Activated B cell treated with CpG ODN at 0.5 μM for 24 hours (primary cell): ENCODE measurements around the gene DPH7. TPM values are rescaled to one million over a fixed set of nuclear protein-coding genes. Genes with fewer than 3 reads are reported as not detected.
"Not testable (repeated sequence)": the region's sequence is repeated elsewhere in the genome, so short reads cannot be mapped to it uniquely, and the experiment has no call there.

Experiments
- ATAC-seq: fragments of 200-7000 bp; cut with Tn5 transposase; one replicate; pipeline ENCODE4 v1.10.0; 2021; ENCODE audit warnings: low read depth, mild to moderate bottlenecking, moderate library complexity
- CTCF ChIA-PET: fragments of 350-600 bp; sonication (Branson Sonifier 250); formaldehyde crosslinking; loops from one replicate; lab custom pipeline; 2021; ENCODE audit warnings: antibody characterized with exemption; lab: Charles Lee
- POLR2A ChIA-PET: fragments of 350-600 bp; sonication (Branson Sonifier 250); formaldehyde crosslinking; loops from one replicate; lab custom pipeline; 2021; ENCODE audit warnings: antibody characterized with exemption; lab: Charles Lee
- DNase-seq: peaks from one replicate; pipeline ENCODE4 v3.0.0; 2022
- H3K27ac Mint-ChIP-seq: one replicate; pipeline ENCODE4 v1.8.0; 2020; ENCODE audit warnings: mixed read lengths
- H3K27me3 Mint-ChIP-seq: one replicate; pipeline ENCODE4 v1.8.0; 2021; ENCODE audit warnings: mixed read lengths
- H3K36me3 Mint-ChIP-seq: one replicate; pipeline ENCODE4 v1.8.0; 2021; ENCODE audit warnings: low read depth, mixed read lengths
- H3K4me1 Mint-ChIP-seq: one replicate; pipeline ENCODE4 v1.8.0; 2021; ENCODE audit warnings: mixed read lengths
- H3K4me3 Mint-ChIP-seq: one replicate; pipeline ENCODE4 v1.8.0; 2020; ENCODE audit warnings: mild to moderate bottlenecking, mixed read lengths
- H3K9me3 Mint-ChIP-seq: one replicate; pipeline ENCODE4 v1.8.0; 2020; ENCODE audit warnings: mixed read lengths
- intact Hi-C: fragments of 100-400 bp; cut with micrococcal nuclease; formaldehyde crosslinking; loops from one replicate; pipeline ENCODE4 v1.15.1; 2024
- total RNA-seq: library from RNA; stranded (reverse); gene quantifications from 2 replicates; pipeline ENCODE4 v1.2.3, GENCODE V29; 2022
- TF ChIP-seq, protein P1 (sequence below): fragments of 200-600 bp; IDR thresholded peaks from one replicate; pipeline ENCODE4 v1.8.0; 2022; ENCODE audit warnings: antibody characterized with exemption, mild to moderate bottlenecking

Gene DPH7
- total RNA-seq, 1 donor from 2014 or later = 43.0 TPM

- peak; percentile 85 for ATAC-seq
- Mint-ChIP-seq H3K36me3 (peaks cover 28% of the 10 kb centered on the region), H3K9me3 (no peaks in the 10 kb centered on the region), H3K4me1 (peaks cover 39% of the 10 kb centered on the region), H3K4me3 (peak within 1 kb of the TSS; percentile 83), H3K27ac (peak within 1 kb of the TSS; percentile 79), H3K27me3 (no peaks in the 10 kb centered on the region)
- peak; percentile 83 for DNase-seq
- TF ChIP-seq, protein P1, sequence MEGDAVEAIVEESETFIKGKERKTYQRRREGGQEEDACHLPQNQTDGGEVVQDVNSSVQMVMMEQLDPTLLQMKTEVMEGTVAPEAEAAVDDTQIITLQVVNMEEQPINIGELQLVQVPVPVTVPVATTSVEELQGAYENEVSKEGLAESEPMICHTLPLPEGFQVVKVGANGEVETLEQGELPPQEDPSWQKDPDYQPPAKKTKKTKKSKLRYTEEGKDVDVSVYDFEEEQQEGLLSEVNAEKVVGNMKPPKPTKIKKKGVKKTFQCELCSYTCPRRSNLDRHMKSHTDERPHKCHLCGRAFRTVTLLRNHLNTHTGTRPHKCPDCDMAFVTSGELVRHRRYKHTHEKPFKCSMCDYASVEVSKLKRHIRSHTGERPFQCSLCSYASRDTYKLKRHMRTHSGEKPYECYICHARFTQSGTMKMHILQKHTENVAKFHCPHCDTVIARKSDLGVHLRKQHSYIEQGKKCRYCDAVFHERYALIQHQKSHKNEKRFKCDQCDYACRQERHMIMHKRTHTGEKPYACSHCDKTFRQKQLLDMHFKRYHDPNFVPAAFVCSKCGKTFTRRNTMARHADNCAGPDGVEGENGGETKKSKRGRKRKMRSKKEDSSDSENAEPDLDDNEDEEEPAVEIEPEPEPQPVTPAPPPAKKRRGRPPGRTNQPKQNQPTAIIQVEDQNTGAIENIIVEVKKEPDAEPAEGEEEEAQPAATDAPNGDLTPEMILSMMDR = no peak
- intact Hi-C loops = loop anchor here (1.0 to 10.0 kb wide), 6 partner anchors 17 to 757 kb away; partner anchors contain the start of genes ARRDC1, CCDC183, DPH7 and MAN1B1
- ChIA-PET CTCF (interaction anchor here (1.0 to 1.4 kb wide), 2 partner anchors 16 to 28 kb away, joined by 4 to 5 read pairs; no protein-coding TSS in a partner anchor), POLR2A (interaction anchor here (0.6 to 3.9 kb wide), 14 partner anchors 14 to 1451 kb away, joined by 3 to 12 read pairs (median 6); partner anchors contain the start of genes DPH7, EHMT1, EXD3 and NOXA1)
Observed at GRCh38 chr9:137551264-137552021, 27.3 kb downstream of the DPH7 start, which contains the start of gene MRPL41. Gene MRPL41, plus strand, starts transcription at chr9:137551879. Its CDS starts 203 bp downstream, at chr9:137552082.

DNA sequence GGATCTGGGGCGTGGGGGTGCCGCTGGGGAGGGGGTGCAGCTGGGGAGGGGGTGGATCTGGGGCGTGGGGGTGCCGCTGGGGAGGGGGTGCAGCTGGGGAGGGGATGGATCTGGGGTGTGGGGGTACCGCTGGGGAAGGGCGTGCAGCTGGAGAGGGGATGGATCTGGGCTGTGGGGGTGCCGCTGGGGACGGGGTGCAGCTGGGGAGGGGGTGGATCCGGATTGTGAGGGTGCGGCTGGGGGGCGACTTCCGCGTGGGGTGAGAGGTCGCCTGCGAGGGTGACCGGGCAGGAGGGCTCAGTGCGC is 27.8 kb downstream of the DPH7 start:
- Mint-ChIP-seq H3K4me1 (peaks cover 44% of the 10 kb centered on the region), H3K4me3 (peak overlapping the region; percentile 75), H3K36me3 (peaks cover 23% of the 10 kb centered on the region)
- H3K9me3 Mint-ChIP-seq, DNase-seq, CTCF ChIA-PET, H3K27ac Mint-ChIP-seq, ATAC-seq, H3K27me3 Mint-ChIP-seq: not testable (repeated sequence)
- POLR2A ChIA-PET = interaction anchor here (0.6 to 3.9 kb wide), 6 partner anchors 13 to 433 kb away, joined by 5 to 12 read pairs (median 6); partner anchors contain the start of genes EXD3 and NOXA1
- intact Hi-C loops = loop anchor here (1.0 to 10.0 kb wide), 7 partner anchors 16 to 756 kb away; partner anchors contain the start of genes ARRDC1, CCDC183, DPH7 and EHMT1

DNA sequence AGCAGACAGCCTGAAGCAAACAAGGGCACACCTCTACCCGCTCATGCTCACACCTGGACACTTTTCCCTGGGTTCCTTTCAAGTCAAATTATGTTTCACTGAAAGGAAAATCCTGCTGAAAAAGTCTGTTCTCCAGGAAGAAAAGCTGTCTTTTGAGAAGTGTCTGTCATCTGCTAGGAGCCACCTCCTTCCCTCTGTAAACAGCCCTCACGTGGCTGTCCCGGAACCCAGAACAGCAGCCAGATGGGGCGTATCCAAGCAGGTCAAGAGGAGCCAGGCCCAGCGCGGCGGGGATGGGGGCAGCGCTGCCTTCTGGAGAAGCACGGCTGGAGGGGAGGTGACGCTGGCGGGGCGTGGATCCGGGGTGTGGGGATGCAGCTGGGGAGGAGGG is 28.5 kb downstream of the DPH7 start, which contains the start of gene PNPLA7:
TSS of gene PNPLA7 (minus strand) at position 172 of the 391 bp plus-strand sequence. CDS start 205 bp downstream, outside the sequence.
- intact Hi-C loops = loop anchor here (1.0 to 10.0 kb wide), 6 partner anchors 15 to 755 kb away; partner anchors contain the start of genes CCDC183, DPH7, EHMT1 and MAN1B1
- Mint-ChIP-seq H3K9me3 (no peaks in the 10 kb centered on the region), H3K27ac (peak within 1 kb of the TSS; percentile 85), H3K4me3 (peak within 1 kb of the TSS; percentile 91), H3K4me1 (peaks cover 47% of the 10 kb centered on the region), H3K27me3 (no peaks in the 10 kb centered on the region), H3K36me3 (peaks cover 16% of the 10 kb centered on the region)
- peak; percentile 48 for DNase-seq
- POLR2A ChIA-PET = interaction anchor here (0.5 to 3.9 kb wide), 7 partner anchors 13 to 668 kb away, joined by 3 to 12 read pairs (median 6); partner anchors contain the start of genes EXD3 and NOXA1
- CTCF ChIA-PET = no interaction called here
- TF ChIP-seq, protein P1 = no peak
- ATAC-seq = peak; percentile 27

DNA sequence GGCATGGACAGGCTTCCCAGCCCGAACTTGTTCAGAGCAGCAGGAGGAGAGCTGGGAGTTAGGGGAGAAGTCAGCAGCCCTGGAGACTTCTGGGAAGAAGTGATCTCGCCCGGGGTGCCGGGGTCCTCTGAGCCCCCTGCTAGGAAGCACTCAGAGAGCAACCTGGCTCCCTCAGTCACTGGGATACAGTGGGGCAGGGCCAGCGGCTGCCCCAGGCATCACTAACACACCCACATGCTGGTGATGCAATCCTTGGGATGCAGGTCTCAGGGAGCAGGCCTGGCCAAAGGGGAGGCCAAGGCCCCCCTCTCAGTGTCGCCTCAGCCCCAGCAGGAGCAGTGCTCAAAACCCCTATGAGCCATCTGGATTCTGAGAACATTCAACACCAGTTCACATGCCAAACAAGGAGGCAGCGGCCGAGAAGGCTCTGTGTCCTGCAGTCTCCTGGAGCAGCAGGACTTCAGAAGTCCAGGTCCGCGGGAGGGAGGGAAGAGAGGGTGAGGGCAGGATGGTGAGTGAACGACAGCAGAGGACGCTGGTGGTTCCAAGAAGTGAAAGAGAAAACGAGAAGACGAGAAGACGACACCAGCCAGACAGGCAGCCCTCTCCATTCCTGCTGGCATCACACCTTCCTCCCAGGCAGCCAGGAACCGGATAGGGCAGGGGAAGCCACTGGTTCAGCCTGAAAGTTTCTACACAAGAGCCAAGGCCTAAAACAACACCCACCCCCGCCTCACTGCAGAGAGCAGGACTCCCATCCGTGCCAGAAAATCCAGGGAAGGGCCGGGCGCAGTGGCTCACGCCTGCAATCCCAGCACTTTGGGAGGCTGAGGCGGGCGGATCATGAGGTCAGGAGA is 30.8 kb downstream of the DPH7 start:
- POLR2A ChIA-PET = no interaction called here
- ATAC-seq = no peak

GRCh38 chr9:137545123-137545522 is 33.6 kb downstream of the DPH7 start:
- ATAC-seq (no peak), DNase-seq (no peak)
- Mint-ChIP-seq H3K36me3 (peaks cover 11% of the 10 kb centered on the region), H3K4me1 (peaks cover 39% of the 10 kb centered on the region), H3K4me3 (no peak overlapping the region), H3K27me3 (no peaks in the 10 kb centered on the region), H3K9me3 (no peaks in the 10 kb centered on the region), H3K27ac (no peak overlapping the region)
- ChIA-PET POLR2A (no interaction called here), CTCF (no interaction called here)
- intact Hi-C loops = no loop called here
- TF ChIP-seq, protein P1 = no peak

More for the DNA sequence above, 30.8 kb downstream of the DPH7 start:
- peaks cover 7% of the 10 kb centered on the region for H3K36me3 Mint-ChIP-seq
- no peaks in the 10 kb centered on the region for H3K9me3 Mint-ChIP-seq
- intact Hi-C loops = no loop called here
- TF ChIP-seq, protein P1 = no peak
- H3K4me3 Mint-ChIP-seq = no peak overlapping the region
- no peaks in the 10 kb centered on the region for H3K27me3 Mint-ChIP-seq
- peak overlapping the region; percentile 18 for H3K27ac Mint-ChIP-seq
- CTCF ChIA-PET = no interaction called here
- DNase-seq = no peak
- peaks cover 47% of the 10 kb centered on the region for H3K4me1 Mint-ChIP-seq
